Activated effector memory CD4-positive, alpha-beta T cell treated with anti-CD3 and anti-CD28 coated beads, Interleukin-2, amount 50 U/mL, for 16 hours (primary cell): ENCODE measurements around the gene PCNX2.
"Not testable (repeated sequence)": the region's sequence is repeated elsewhere in the genome, so short reads cannot be mapped to it uniquely, and the experiment has no call there.

Experiments
- DNase-seq: peaks from one replicate; pipeline ENCODE4 v3.0.0-alpha.2; 2020

Gene PCNX2

DNA sequence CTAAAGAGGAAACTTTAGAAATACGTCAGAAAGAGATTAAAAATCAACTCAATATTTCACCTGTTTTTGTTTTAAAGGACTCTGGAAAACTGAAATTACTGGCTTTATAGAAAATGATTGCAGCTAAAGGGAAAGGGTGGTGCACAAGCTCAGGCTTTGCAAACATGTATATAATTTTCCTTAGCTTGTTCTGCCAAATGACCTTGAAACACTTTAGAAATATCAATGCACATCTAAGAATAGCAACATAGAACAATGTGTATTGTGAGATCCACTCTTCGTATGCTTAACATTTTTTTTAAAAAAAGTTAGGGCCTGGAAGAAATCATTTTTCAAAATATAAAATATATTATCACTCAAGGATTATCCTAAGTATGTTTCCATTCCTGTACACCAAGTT, 201.3 kb downstream of the PCNX2 start:
- no peak for DNase-seq

GRCh38 chr1:233090746-233091494, 204.6 kb downstream of the PCNX2 start:
- DNase-seq = no peak

DNA sequence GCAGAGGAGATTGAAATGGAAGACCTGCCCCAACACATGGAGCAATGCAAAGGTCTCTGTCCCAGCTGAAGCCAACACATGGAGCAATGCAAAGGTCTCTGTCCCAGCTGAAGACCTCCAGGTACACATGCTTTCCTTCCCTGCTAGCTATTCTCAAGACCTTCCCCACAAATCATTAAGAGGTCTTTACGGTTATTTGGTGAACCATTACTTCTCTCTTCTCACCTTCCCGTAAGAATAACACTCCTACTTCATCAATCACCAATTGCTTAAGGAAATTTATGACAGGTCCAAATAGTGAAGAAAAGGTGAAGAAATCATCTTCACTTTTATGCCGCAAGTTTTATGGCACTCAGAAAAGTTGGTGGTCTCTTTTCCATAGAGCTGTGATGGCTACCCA, 206.3 kb downstream of the PCNX2 start:
- no peak for DNase-seq

DNA sequence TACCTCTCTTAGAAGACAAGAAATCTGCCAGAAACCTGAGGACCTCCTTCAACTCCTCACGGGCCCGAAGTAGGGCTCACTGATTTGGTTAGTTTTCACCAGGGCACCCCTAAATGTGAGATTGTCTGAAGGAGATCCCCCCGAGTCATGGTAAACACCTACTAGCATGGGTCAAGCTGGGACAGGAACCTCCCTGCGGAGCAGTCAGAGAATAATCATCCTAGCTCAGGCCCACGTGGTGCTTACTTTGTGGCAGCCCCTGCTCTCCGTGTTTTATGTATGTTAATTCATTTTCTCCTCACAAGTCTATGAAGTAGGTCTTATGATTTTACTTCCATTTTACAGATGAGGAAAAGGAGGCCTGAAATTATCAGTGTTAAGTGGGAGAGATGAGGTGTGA, 206.9 kb downstream of the PCNX2 start:
- DNase-seq = no peak

DNA sequence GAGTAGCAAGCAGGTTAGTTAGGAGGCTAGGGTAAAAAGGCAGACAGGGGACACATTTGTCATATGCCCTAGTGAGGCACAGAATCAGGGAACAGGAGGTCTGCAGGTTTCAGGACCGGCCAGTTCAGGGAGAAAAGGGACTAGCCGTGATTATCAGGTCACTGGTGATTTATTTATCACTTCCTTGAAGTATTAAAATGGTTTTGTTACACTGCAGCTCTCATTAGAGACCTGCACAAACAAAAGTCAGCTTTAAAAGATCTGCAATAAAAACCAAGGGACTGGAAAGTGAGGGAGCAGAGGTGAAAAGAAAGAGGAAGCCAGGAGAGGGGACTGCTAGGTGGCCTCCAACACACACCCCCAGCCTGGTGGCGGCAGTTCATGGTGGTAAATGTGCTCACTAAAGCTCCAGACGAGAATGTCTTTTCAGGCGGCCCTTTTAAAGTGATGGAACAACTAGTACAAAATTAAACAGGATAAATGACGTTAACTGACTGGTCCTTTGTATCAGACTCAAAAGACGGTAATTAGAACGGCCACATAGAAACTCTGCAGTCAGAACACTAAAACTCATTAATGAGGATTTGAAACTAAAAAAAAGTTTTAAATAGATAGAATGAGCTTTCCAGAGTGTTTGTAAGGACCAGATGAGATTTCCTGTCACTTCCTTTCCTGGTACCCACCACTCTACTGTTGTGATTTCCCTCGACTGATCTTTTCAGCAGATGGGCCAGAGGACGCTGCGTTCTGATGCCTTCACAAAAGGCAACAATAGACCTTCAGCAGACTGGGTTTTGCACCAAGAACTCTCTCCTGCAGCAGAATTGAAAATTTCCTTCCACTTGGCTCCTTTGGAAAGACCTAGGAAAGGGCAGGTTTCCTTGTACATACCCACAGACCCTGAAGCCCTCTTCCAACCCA, 208.3 kb downstream of the PCNX2 start:
- no peak for DNase-seq

GRCh38 chr1:233085566-233085965, 210.0 kb downstream of the PCNX2 start:
- no peak for DNase-seq

DNA sequence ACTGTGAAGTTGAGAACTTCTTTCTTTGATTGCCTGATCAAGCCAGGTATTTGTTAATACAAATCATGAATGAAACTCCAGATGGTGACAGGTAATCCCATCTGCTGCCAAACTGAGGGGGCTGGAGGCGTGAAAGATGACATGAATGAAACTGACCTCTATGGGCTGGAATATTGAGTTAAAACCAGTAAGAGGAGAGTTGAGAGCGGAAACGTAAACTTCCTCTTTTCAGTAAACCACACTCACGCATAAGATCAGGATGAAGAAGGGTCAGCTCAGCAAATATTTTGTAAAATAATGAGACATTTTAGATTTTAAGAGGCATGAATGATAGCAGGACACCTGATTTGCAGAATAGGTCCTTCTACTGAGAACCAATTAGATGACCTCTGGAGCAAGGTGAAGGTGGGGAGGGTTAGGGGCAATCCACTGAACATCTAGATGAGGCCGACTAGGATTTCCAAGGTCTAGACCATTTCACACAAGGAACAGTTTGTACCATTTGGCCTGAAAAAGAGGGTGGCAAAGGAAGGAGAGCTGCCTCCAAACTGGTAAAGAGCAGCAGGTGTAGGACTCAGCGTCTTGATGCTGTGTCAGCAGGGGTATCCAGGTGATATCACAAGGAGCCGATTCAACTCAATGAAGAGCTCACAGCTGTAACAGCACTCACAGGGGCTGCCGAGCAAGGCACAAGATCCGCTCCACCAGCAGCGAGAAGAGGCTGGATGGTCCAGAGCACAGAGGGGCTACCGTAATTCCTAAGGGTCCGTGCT, 212.6 kb downstream of the PCNX2 start:
- no peak for DNase-seq

DNA sequence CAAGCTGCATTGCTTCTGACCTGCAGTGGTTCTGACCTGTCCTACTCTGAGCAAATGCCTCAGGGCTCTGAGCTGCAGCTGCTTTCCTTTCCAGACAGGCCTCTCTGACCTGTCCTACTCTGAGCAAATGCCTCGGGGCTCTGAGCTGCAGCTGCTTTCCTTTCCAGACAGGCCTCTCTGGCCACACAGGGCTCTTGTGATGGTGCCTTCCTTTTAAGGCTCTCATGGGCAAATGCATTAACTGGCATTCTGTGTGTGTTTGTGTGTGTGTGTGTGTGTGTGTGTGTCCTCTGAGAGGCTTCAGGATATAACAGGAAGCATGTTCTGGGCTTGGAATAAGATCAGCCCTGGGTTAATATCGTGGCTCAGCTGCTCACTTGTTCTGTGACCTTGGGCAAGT, 213.8 kb downstream of the PCNX2 start:
- no peak for DNase-seq

- DNase-seq = not testable (repeated sequence)
Observed at GRCh38 chr1:233080827-233081226, 214.7 kb downstream of the PCNX2 start.

DNA sequence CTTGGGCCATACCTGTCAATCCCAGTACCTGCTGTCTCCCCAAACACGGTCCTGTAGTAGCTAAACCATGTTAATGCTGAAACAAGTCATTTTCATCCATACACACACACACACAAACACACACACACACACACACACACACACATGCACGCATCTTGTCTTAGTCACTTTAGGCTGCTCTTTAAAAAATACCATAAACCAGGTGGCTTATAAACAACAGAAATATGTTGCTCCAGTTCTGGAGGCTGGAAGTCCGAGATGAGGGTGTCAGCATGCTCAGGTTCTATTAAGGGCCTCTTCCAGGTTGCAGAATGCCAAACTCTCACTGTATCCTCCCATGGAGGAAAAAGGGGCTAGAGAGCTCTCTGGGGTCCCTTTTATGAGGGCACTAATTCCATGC, 215.2 kb downstream of the PCNX2 start:
- no peak for DNase-seq

DNA sequence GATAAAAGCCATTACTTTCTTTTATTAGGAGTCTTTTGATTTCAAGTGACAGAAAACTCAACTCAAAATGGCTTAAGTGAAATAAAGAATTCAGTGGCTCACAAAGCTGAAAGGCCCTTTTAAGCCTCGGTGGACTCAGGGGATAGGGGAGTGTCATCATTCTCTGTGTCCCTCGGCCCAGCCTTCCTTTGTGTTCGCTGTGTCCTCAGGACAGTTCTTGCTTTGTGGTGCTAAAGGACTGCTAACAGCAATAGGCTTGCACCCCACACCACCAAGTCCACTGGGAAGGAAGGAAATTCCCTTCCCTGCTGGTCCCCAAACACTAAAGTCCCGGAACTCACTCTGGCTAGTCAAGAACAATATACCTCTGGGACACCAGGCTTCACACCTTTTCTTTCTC, 216.0 kb downstream of the PCNX2 start:
- DNase-seq = no peak

- DNase-seq = no peak
Observed at GRCh38 chr1:233078396-233078795, 217.1 kb downstream of the PCNX2 start.

- no peak for DNase-seq
Observed at GRCh38 chr1:233075915-233076295, 219.6 kb downstream of the PCNX2 start.

GRCh38 chr1:233066087-233066486, 229.4 kb downstream of the PCNX2 start:
- no peak for DNase-seq

- no peak for DNase-seq
Observed at GRCh38 chr1:233065685-233066084, 229.8 kb downstream of the PCNX2 start.

DNA sequence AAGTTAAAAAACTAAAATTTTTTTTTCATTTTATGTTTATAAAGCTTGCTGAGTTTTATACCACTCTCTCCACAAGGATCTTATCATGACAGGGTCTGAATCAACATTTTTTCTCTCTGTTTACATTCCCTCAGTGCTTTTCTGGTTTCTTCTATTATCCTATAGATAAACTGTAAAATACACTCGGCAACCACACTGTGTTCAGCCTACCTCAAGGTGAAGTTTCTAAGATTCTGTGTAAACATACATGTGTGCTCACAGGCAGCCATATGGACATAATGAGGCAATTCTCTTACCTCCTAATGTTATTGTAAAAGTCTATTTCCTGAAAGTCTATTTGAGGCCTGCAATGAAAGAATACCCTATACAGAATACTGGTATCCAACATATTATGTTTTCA, 230.5 kb downstream of the PCNX2 start:
- DNase-seq = no peak

DNA sequence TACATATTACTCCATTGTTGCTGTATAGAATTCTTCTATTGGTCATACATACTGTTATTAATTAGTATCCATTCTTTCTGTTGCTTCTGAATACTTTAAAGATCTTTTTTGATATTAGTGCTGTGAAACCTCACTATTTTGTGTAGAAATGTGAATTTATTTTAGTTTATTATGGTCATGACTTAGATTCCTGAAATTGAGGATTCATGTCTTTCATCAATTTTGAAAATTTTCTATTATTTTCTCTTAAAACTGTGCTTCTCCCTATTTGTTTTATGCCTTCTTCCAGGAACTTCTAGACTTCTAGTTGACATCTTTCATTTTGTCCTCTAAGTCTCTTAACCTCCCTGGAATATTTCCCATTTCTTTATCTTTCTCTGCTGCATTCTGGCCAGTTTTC, 232.1 kb downstream of the PCNX2 start:
- no peak for DNase-seq

DNA sequence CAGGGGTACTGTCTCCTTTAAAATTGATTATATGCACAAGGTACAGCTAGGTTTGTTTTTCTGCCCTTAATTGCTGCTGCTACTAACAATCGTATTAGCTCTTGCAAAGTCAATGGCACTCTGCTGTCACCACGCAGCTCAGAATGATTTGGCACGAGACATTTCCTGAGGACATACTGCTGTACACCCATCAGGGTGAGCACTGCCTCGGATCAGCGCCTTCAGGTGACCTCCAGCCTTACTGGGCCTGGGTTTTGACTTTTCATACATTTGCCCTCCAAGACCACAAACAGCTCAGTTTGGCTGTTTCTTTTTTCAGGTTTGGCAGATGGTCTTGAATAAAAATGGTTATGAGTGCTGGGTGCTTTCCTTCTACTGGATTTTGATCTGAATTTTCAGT, 234.3 kb downstream of the PCNX2 start:
- DNase-seq = no peak

DNA sequence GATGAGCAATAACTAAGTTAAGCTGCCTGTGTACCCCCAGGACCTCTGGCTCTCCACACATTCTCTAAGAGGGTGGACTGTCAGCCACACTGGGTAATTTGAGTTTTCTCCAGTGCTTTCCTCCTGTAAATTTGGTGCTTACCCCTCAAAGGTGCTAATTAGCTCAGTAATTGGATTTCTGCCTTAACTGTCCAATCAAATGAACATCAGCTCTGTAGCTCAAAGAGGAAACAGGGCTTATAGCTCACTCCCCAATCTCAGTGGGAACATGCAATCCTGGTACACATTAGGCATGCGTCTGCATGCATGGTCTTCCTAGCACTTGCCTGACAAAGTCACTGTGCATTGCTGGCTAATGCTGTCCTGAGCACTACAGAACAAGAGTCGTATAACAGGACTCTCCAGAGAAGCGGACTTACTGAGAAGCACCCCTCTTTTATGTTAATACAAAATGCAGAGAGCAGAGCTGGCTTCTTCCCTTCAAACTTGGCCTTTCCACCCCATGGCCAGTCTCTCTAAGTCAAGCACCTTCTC, 235.0 kb downstream of the PCNX2 start:
- DNase-seq = no peak

DNA sequence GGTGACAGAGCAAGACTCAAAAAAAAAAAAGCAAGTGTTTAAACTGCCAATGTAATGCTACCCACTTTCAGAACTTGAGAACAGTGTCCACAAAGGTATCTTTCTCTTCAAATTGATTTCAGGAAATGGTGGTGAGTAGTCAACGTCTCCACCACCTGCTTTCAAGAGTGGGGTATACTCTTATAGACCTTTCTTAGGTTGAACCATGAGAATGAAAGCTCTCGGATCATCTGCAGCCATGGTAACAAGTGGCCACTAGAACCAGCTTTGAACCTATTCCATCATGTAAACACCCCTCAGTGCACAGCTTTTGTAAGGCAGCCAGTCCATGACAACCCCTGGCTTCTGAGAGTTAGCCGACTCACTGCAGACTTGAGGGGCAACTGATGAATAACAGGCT, 237.7 kb downstream of the PCNX2 start:
- DNase-seq = no peak

GRCh38 chr1:233055879-233056641, 239.5 kb downstream of the PCNX2 start:
- DNase-seq = no peak

- DNase-seq = no peak
Observed at GRCh38 chr1:233045588-233045987, 249.9 kb downstream of the PCNX2 start.
